ENCODE results near the gene GTF2F2.
"Not testable (repeated sequence)": the region's sequence is repeated elsewhere in the genome, so short reads cannot be mapped to it uniquely, and the experiment has no call there.

The GTF2F2 gene

GRCh38 chr13:45178349-45179162 lies 58.2 kb downstream of the GTF2F2 start:
- DNase-seq (ENCODE audit: low read depth, low spot score) = no peak

DNA sequence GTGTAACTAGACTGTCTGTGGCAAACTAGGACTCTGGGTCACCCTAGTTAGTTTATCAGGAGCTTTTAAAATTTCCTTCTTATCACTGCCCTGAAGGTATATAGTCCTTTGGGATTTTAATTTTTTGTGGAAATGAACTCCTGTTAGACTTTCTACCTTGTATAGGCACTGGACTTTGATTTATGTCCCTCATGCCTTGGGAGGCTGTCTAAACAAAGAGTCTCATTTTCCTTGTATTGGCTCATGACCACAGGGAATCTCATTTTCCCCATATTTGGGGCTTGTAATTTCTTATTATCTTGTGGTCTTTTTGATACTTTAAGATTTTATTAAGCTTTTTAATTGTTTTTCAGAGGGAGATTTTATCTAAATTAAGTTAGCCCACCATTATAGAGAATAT lies 59.1 kb downstream of the GTF2F2 start:
- no peak for DNase-seq (ENCODE audit: low read depth, low spot score)

GRCh38 chr13:45180303-45180702 lies 60.0 kb downstream of the GTF2F2 start:
- DNase-seq (ENCODE audit: low read depth, low spot score) = no peak

DNA sequence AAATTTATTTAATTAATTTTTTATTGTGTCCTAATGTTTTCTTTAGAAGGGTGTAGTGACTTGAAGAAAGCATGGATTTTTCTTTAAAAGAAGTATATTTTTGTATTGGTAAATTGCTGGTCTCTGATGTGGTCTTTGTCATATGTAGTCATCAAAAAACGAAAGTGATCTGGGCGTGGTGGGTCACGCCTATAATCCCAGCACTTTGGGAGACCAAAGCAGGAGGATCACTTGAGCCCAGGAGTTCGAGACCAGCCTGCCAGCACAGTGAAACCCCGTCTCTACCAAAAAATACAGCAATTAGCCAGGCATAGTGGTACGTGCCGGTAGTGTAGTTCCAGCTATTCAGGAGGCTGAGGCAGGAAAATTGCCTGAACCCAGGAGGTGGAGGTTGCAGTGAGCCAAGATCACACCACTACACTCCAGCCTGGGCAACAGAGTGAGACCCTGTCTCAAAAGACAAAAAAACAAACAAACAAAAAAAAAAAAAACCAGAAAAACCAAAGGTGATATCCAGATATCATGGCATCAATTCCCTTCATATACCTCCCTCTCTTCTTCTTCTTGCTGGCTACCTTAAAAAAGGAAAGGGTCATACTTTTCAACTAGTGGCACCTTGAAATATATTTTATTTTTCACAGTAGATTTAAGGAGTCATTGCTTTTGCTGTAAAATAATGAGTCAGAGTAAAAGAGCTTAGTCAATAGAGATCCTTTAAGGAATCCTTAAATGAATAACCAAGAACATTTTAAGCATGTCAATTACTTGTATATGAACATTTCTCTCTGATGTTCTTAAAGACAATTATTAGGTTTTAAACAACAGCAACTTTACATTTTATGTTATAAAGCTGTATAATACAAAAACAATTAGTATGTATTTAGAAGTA lies 60.6 kb downstream of the GTF2F2 start:
- no peak for DNase-seq (ENCODE audit: low read depth, low spot score)

DNA sequence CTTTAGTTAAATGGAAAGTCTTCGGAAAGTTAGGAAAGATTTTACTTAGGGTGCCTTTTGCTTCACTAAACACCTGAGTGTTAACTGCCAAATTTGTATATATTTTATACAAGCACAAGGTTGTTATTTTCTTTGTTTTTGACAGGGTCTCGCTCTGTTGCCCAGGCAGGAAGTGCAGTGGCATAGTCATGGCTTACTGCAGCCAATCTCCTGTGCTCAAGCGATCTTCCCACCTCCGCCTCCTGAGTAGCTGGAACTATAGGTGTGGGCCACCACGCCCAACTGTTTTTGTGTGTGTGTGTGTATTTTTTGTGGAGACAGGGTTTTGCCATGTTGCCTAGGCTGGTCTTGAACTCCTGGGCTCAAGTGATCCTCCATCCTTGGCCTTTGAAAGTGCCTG lies 64.4 kb downstream of the GTF2F2 start:
- no peak for DNase-seq (ENCODE audit: low read depth, low spot score)

GRCh38 chr13:45185286-45185685 lies 65.0 kb downstream of the GTF2F2 start:
- no peak for DNase-seq (ENCODE audit: low read depth, low spot score)

DNA sequence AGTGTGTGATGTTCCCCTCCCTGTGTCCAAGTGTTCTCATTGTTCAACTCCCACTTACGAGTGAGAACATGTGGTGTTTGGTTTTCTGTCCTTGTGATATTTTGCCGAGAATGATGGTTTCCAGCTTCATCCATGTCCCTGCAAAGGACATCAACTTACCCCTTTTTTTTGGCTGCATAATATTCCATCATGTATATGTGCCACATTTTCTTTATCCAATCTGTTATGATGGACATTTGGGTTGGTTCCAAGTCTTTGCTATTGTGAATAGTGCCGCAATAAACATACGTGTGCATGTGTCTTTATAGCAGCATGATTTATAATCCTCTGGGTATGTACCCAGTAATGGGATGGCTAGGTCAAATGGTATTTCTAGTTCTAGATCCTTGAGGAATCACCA lies 68.8 kb downstream of the GTF2F2 start:
- not testable (repeated sequence) for DNase-seq (ENCODE audit: low read depth, low spot score)

- not testable (repeated sequence) for DNase-seq (ENCODE audit: low read depth, low spot score)
These were observed 69.2 kb downstream of the GTF2F2 start for GRCh38 chr13:45189511-45189910.

- DNase-seq (ENCODE audit: low read depth, low spot score) = no peak
These were observed 71.6 kb downstream of the GTF2F2 start for GRCh38 chr13:45191874-45192273.

DNA sequence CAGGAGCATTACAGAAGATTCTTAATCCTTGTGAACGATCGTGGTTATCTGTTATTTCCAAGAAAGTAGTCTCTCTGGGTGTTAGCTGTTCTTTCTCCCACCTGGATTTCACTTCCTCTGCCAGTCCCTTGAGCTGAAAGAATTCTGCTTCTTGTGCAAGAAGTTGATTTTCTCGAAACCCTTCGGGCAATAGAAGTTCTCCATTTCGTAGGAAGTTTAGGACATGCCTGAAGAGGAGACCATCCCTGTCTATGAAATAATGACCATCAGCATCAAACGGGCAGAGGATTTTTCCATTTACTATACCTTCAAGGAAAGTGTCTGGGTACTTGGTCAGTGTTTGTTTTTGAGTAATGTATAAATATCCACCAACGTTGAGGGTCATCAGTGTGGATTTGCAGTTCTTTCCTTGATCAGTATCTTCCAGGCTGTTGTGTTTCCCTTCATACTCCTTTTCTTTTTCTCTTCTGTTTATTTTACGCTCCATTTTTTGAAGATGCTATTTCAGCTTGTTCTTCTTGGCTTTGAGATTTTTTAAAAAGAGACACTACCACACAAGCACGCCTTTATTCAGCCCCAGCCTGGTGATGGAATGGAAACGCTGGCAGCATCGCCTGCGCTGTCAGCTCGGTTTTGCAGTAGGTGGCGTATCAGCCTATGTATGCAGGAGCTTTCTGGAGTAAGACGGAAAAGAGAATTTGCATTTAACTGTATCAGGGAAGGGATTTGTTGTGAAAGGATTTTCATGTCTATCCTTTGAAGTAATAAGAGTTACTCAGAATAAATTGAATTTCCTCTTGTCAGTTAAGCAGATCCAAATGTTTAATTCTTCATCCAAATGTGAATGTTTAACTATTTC lies 74.0 kb downstream of the GTF2F2 start:
- no peak for DNase-seq (ENCODE audit: low read depth, low spot score)

DNA sequence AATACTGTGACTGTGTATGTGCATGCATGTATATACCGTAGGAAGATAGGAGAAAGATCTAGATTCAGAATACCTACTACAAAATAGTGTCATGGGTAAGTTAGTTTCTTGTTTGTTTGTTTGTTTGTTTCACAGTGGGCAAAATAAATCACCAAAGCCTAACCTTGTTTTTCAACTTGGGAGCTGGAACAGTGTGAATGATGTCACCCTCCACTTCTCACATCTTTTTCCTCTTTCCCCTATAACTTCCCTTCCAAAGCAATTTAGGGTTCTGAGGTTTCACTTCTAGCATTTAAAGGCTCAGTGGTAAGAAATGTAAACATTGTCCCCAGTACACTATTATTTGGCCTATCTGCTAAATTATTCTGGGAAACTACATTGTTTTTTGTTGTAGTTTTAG lies 75.1 kb downstream of the GTF2F2 start:
- no peak for DNase-seq (ENCODE audit: low read depth, low spot score)

DNA sequence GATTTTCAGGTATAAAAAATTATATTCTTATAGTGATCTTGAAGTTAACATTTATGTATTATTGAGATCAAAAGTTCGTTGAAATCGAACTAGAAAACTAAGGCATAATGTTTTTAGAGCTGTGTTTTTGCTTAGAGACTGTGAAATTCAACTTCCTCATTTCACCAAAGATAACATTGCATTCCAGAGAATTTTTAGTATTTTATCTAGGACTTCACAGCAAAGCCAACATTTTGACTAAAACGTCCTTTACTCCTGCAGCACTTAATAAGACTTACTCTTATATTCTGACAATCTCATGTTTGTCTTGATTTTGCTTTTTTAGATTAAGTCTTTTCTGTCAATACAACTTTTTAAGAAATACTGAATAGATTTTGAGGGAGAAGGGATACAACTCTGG lies 75.8 kb downstream of the GTF2F2 start:
- no peak for DNase-seq (ENCODE audit: low read depth, low spot score)

- DNase-seq (ENCODE audit: low read depth, low spot score) = no peak
These were observed 76.3 kb downstream of the GTF2F2 start for GRCh38 chr13:45196622-45197021.

GRCh38 chr13:45198041-45198440 lies 77.7 kb downstream of the GTF2F2 start:
- no peak for DNase-seq (ENCODE audit: low read depth, low spot score)

DNA sequence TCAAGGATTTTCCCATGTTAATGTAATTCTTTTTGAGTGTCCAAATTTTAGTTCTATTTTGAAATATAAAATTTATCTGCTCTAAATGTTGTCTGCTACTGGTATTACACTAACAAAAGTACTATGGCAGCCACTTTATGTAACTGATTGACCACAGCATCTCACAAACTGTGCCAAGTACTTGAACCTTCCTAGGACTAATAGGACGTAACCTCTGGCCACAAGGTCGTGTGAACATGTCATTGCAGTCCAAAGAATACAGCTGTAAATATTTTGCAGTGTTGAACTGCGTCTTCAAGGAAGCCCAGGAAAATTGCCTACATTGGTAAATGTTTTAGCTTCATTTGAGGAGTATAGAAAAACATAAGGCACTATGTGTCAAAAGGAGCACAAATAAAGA lies 78.6 kb downstream of the GTF2F2 start:
- DNase-seq (ENCODE audit: low read depth, low spot score) = no peak

- DNase-seq (ENCODE audit: low read depth, low spot score) = no peak
These were observed 79.4 kb downstream of the GTF2F2 start for GRCh38 chr13:45199711-45200110.

DNA sequence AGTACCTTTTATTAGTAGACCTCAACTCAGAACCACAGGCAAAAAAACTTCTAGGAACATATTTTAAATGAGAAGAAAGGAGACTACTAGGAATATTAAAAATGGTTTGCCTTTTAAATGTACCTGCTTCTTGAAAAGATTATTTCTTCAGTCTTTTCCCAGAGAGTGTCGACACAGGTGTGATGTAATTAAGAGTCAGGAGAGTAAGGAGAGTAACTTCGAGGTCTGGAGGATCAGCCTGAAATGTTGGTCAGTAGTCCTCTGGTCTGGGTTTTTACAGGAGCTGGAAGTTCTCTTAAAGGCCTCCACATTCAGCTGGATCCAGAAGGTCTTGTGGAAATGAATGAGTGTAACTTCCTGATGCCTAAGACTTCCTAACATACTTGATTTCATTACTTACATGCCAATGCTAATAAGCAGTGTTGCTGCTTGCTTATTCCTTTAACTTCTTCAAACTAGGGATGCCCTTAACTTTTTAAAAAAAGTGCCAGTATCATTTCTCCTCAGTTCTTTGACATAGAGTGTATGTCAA lies 80.5 kb downstream of the GTF2F2 start, which contains the start of gene KCTD4:
Gene KCTD4, minus strand, starts transcription at position 345 of the 532 bp plus-strand sequence. CDS start 6,478 bp downstream, outside the sequence.
- no peak for DNase-seq (ENCODE audit: low read depth, low spot score)

DNA sequence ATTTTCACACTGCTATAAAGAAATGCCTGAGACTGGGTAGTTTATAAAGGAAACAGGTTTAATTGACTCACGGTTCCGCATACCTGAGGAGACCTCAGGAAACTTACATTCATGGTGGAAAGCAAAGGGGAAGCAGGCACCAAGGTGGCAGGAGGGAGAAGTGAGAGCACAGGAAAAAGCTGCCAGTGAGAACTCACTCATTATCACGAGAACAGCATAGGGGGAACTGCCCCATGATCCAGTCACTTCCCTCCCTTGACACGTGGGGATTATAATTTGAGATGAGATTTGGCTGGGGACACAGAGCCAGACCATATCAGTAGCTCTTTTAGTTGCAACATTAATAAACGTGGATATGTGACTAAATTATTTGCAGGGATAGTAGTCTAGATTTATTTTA lies 84.8 kb downstream of the GTF2F2 start:
- DNase-seq (ENCODE audit: low read depth, low spot score) = no peak

- DNase-seq (ENCODE audit: low read depth, low spot score) = no peak
These were observed 86.0 kb downstream of the GTF2F2 start for GRCh38 chr13:45206340-45206739.

GRCh38 chr13:45207319-45207718 lies 87.0 kb downstream of the GTF2F2 start:
- no peak for DNase-seq (ENCODE audit: low read depth, low spot score)

DNA sequence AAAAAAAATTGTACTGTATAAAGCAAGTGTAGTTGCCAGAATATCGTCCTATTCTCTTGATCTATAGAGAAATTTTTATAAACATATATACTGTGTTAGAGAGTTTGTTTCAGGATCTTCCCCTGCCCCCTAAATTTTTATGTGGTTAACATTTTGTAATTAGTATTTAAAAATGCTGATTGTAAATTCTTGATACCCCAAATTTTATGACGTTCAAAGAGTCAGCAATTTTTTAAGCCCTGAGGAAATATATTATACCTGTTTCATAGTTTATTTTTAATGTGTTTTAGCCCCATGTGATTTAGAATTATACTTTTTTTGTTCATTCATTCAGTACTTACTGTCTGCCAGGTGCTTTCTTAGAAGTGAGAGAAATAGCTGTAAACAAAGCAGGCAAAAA lies 87.8 kb downstream of the GTF2F2 start:
- DNase-seq (ENCODE audit: low read depth, low spot score) = no peak

Measured in activated naive CD8-positive, alpha-beta T cell treated with anti-CD3 and anti-CD28 coated beads, Interleukin-2, amount 50 U/mL, for 16 hours (primary cell).